Tibial artery (tissue), 4 donors: Measurements from ENCODE around the gene XPO1.

Experiments
- DNase-seq, 2 donors: peaks; one replicate each; pipeline ENCODE4 v3.0.0-alpha.2; 2019
- H3K27ac ChIP-seq, 2 donors: fragments of 200-600 bp; sonication (generic) in 1 of 2; 1 replicate in 1 of 2; 2 replicates in 1 of 2; pipeline ENCODE4 v1.5.1; 2018 to 2019; ENCODE audit warnings: mild to moderate bottlenecking in 1 of 2
- H3K27me3 ChIP-seq, 2 donors: fragments of 200-600 bp; sonication (generic) in 1 of 2; one replicate each; pipeline versions ENCODE4 v1.5.1 to v1.6.0; 2016 to 2019
- H3K36me3 ChIP-seq, 3 donors: fragments of 200-600 bp; sonication (generic) in 2 of 3; one replicate each; pipeline ENCODE4 v1.5.1; 2016 to 2019; ENCODE audit warnings: mild to moderate bottlenecking in 2 of 3
- H3K4me1 ChIP-seq, 4 donors: fragments of 200-600 bp; sonication (generic) in 2 of 4; 1 replicate in 3 of 4; 2 replicates in 1 of 4; pipeline ENCODE4 v1.5.1; 2016 to 2019
- H3K4me3 ChIP-seq, 2 donors: fragments of 200-600 bp; sonication (generic) in 1 of 2; 1 replicate in 1 of 2; 2 replicates in 1 of 2; pipeline ENCODE4 v1.5.1; 2018 to 2019; ENCODE audit warnings: mild to moderate bottlenecking in 2 of 2
- H3K9me3 ChIP-seq, 3 donors: fragments of 200-600 bp; sonication (generic) in 1 of 3; one replicate each; pipeline ENCODE4 v1.5.1; 2016 to 2019
- CTCF ChIP-seq, 2 experiments: fragments of 200-600 bp in 1 of 2; fragments of 450-650 bp in 1 of 2; IDR thresholded peaks; one replicate each; pipeline ENCODE4 v1.5.1; 2017 to 2019; ENCODE audit warnings: antibody characterized with exemption in 2 of 2, mild to moderate bottlenecking in 1 of 2, moderate library complexity in 1 of 2
- intact Hi-C: fragments of 100-400 bp; cut with DNase I; formaldehyde crosslinking; loops from one replicate; pipeline ENCODE4 v1.15.0; 2023; ENCODE audit warnings: low total_unique reads

Gene XPO1

GRCh38 chr2:61465045-61465444 is 73.1 kb downstream of the XPO1 start:
- DNase-seq: no peak
- Histone ChIP-seq H3K9me3 (no peaks in the 10 kb centered on the region), H3K4me1 (peaks cover 0 to 53% (median 17%) of the 10 kb centered on the region in 4 donors), H3K4me3 (no peak overlapping the region), H3K27me3 (no peaks in the 10 kb centered on the region), H3K36me3 (no peaks in the 10 kb centered on the region), H3K27ac (no peak overlapping the region)
- no peak for TF ChIP-seq CTCF (IDR thresholded peaks at IDR 0.05)
- intact Hi-C loops: no loop called here

- intact Hi-C loops: no loop called here
- no peak overlapping the region for H3K4me3 ChIP-seq
- H3K27me3 ChIP-seq: no peaks in the 10 kb centered on the region
- H3K27ac ChIP-seq: no peak overlapping the region
- H3K9me3 ChIP-seq: no peaks in the 10 kb centered on the region
- H3K4me1 ChIP-seq: peaks cover 0 to 58% (median 13%) of the 10 kb centered on the region in 4 donors
- no peak for TF ChIP-seq CTCF (IDR thresholded peaks at IDR 0.05)
- no peaks in the 10 kb centered on the region for H3K36me3 ChIP-seq
- DNase-seq: no peak
Measured at GRCh38 chr2:61463769-61464475, 74.2 kb downstream of the XPO1 start.

- intact Hi-C loops: no loop called here
- no peaks in the 10 kb centered on the region for H3K9me3 ChIP-seq
- peaks cover 0 to 52% (median 17%) of the 10 kb centered on the region in 4 donors for H3K4me1 ChIP-seq
- no peak overlapping the region for H3K27ac ChIP-seq
- no peaks in the 10 kb centered on the region for H3K36me3 ChIP-seq
- H3K27me3 ChIP-seq: no peaks in the 10 kb centered on the region
- no peak for TF ChIP-seq CTCF (IDR thresholded peaks at IDR 0.05)
- H3K4me3 ChIP-seq: no peak overlapping the region
- DNase-seq: no peak
Measured at GRCh38 chr2:61461404-61461803, 76.8 kb downstream of the XPO1 start.

GRCh38 chr2:61460163-61460562 is 78.0 kb downstream of the XPO1 start:
- Histone ChIP-seq H3K36me3 (no peaks in the 10 kb centered on the region), H3K27ac (no peak overlapping the region), H3K9me3 (no peaks in the 10 kb centered on the region), H3K27me3 (no peaks in the 10 kb centered on the region), H3K4me1 (peaks cover 0 to 58% (median 14%) of the 10 kb centered on the region in 4 donors), H3K4me3 (no peak overlapping the region)
- no peak for DNase-seq
- no peak for TF ChIP-seq CTCF (IDR thresholded peaks at IDR 0.05)
- intact Hi-C loops: no loop called here

- no peak for DNase-seq
- no peaks in the 10 kb centered on the region for H3K27me3 ChIP-seq
- intact Hi-C loops: no loop called here
- H3K4me1 ChIP-seq: peaks cover 0 to 47% (median 9%) of the 10 kb centered on the region in 4 donors
- no peaks in the 10 kb centered on the region for H3K9me3 ChIP-seq
- no peak overlapping the region for H3K27ac ChIP-seq
- no peak for TF ChIP-seq CTCF (IDR thresholded peaks at IDR 0.05)
- no peak overlapping the region for H3K4me3 ChIP-seq
- no peaks in the 10 kb centered on the region for H3K36me3 ChIP-seq
Measured at GRCh38 chr2:61456746-61457420, 81.3 kb downstream of the XPO1 start.
